GM23248 (cell line): ENCODE measurements around the gene UFSP1. TPM values are rescaled to one million over a fixed set of nuclear protein-coding genes. Genes with fewer than 3 reads are reported as not detected.

Experiments used
- DNase-seq: peaks from one replicate; pipeline ENCODE4 v3.0.0-alpha.2; 2015
- H2AFZ ChIP-seq: fragments of 200-600 bp; sonication (generic); 2 replicates; pipeline ENCODE4 v1.6.1; 2016; ENCODE audit warnings: antibody characterized with exemption
- H3F3A ChIP-seq: fragments of 200-600 bp; sonication (generic); 2 replicates; pipeline ENCODE4 v1.6.1; 2016; ENCODE audit warnings: mild to moderate bottlenecking, antibody characterized with exemption, mixed run types; ENCODE audit not compliant: insufficient read depth
- H3K27ac ChIP-seq: fragments of 200-600 bp; sonication (generic); 2 replicates; pipeline ENCODE4 v1.5.1; 2016; ENCODE audit warnings: mild to moderate bottlenecking
- H3K27me3 ChIP-seq: fragments of 200-600 bp; sonication (generic); replicated peaks from 2 replicates; pipeline ENCODE4 v1.6.1; 2016; ENCODE audit warnings: mild to moderate bottlenecking; ENCODE audit not compliant: insufficient read depth
- H3K36me3 ChIP-seq: fragments of 200-600 bp; sonication (generic); 2 replicates; pipeline ENCODE4 v1.6.1; 2016; ENCODE audit warnings: low read depth, mild to moderate bottlenecking
- H3K4me1 ChIP-seq: fragments of 200-600 bp; sonication (generic); 2 replicates; pipeline ENCODE4 v1.6.1; 2016; ENCODE audit warnings: mild to moderate bottlenecking; ENCODE audit not compliant: insufficient read depth
- H3K4me2 ChIP-seq: fragments of 200-600 bp; sonication (generic); one replicate; pipeline ENCODE4 v1.6.1; 2016; ENCODE audit warnings: mild to moderate bottlenecking; ENCODE audit not compliant: unreplicated experiment
- H3K4me3 ChIP-seq: fragments of 200-600 bp; sonication (generic); 2 replicates; pipeline ENCODE4 v1.5.1; 2016; ENCODE audit warnings: mild to moderate bottlenecking
- H3K79me2 ChIP-seq: fragments of 200-600 bp; sonication (generic); 2 replicates; pipeline ENCODE4 v1.6.1; 2016; ENCODE audit warnings: mild to moderate bottlenecking; ENCODE audit not compliant: insufficient read depth
- H3K9ac ChIP-seq: fragments of 200-600 bp; sonication (generic); 2 replicates; pipeline ENCODE4 v1.6.1; 2016; ENCODE audit warnings: mild to moderate bottlenecking
- H3K9me2 ChIP-seq: fragments of 200-600 bp; sonication (generic); 2 replicates; pipeline ENCODE4 v1.6.1; 2016; ENCODE audit warnings: mixed run types, mild to moderate bottlenecking, moderate library complexity; ENCODE audit not compliant: insufficient read depth
- H3K9me3 ChIP-seq: fragments of 200-600 bp; sonication (generic); one replicate; pipeline ENCODE4 v1.6.1; 2017; ENCODE audit warnings: low read depth
- H4K20me1 ChIP-seq: fragments of 200-600 bp; sonication (generic); 2 replicates; pipeline ENCODE4 v1.6.0; 2016; ENCODE audit not compliant: insufficient read depth
- EZH2 ChIP-seq: fragments of 200-600 bp; sonication (generic); IDR thresholded peaks from 2 replicates; pipeline ENCODE4 v1.6.1; 2018; ENCODE audit warnings: antibody characterized with exemption, mild to moderate bottlenecking; ENCODE audit not compliant: insufficient read depth, poor library complexity, severe bottlenecking
- EZH2phosphoT487 ChIP-seq: fragments of 200-600 bp; sonication (generic); IDR thresholded peaks from 2 replicates; pipeline ENCODE4 v1.6.1; 2018; ENCODE audit warnings: antibody characterized with exemption, moderate library complexity, mild to moderate bottlenecking, low read depth; ENCODE audit not compliant: insufficient read depth
- WGBS, 2 experiments: methylation state at CpG; one replicate each; pipeline ENCODE4 v1.1.6; 2015 to 2017; ENCODE audit warnings: low lambda C conversion rate in 2 of 2, low coverage in 1 of 2; ENCODE audit errors: missing lambda C conversion rate in 2 of 2; 5-methylcytosine and 5-hydroxymethylcytosine counted together
- in situ Hi-C: fragments of 300-500 bp; cut with MboI; formaldehyde crosslinking; loops from 2 replicates; pipeline ENCODE4 v1.15.0; 2020
- polyA plus RNA-seq: library from polyadenylated mRNA; unstranded; fragments of >200 nt; fragmentation: Nextera tagmentation; extraction: Ambion mirVana; gene quantifications from 2 replicates; pipeline ENCODE4 v1.2.1, GENCODE V29; 2016
- total RNA-seq: library from RNA; depleted of rRNA; stranded (reverse); fragments of >200 nt; shearing (Covaris generic); gene quantifications from 2 replicates; pipeline ENCODE4 v1.2.3, GENCODE V29; 2014

UFSP1 gene
- total and polyA plus RNA-seq, 2 experiments from 2014 or later = 5.1 to 9.9 TPM

GRCh38 chr7:100874577-100875355 lies 14.7 kb downstream of the UFSP1 start, which contains the start of gene SRRT:
Gene SRRT (plus strand): TSS chr7:100875103. CDS start chr7:100875591, 488 bp downstream.
- Histone ChIP-seq H3K4me2 (peak within 1 kb of the TSS; percentile 89), H3K36me3 (peaks cover 36% of the 10 kb centered on the region), H3K4me3 (peak within 1 kb of the TSS; percentile 92), H3K9me2 (no peaks in the 10 kb centered on the region), H3K9ac (peak within 1 kb of the TSS; percentile 96), H3K4me1 (peaks cover 25% of the 10 kb centered on the region), H3F3A (peaks cover 22% of the 10 kb centered on the region), H4K20me1 (0 out of 2 replicates have a peak, but pooled peaks cover 5% of the 10 kb centered on the region), H3K79me2 (peaks cover 85% of the 10 kb centered on the region), H3K27me3 (no peaks in the 10 kb centered on the region), H2AFZ (peak within 1 kb of the TSS; percentile 75), H3K27ac (peak within 1 kb of the TSS; percentile 91), H3K9me3 (no peaks in the 10 kb centered on the region)
- TF ChIP-seq EZH2phosphoT487 (no peak), EZH2 (no peak)
- WGBS, 2 experiments = 1 to 2% methylated on average over 48 to 77 of the region's 79 CpGs
- peak; percentile 100 for DNase-seq
- in situ Hi-C loops = loop anchor here (25.0 kb wide), 1 partner anchor 412 kb away; the partner anchor contains the start of gene SPACDR

- H3K9ac ChIP-seq = peak overlapping the region; percentile 96
- no peaks in the 10 kb centered on the region for H3K27me3 ChIP-seq
- H3K27ac ChIP-seq = peak overlapping the region; percentile 91
- H3K4me1 ChIP-seq = peaks cover 22% of the 10 kb centered on the region
- 39 to 44% methylated on average over 8 of the region's 8 CpGs for WGBS, 2 experiments
- H3K4me2 ChIP-seq = peak overlapping the region; percentile 73
- DNase-seq = no peak
- in situ Hi-C loops = loop anchor here (25.0 kb wide), 1 partner anchor 412 kb away; the partner anchor contains the start of gene SPACDR
- peak overlapping the region; percentile 64 for H2AFZ ChIP-seq
- peaks cover 35% of the 10 kb centered on the region for H3K36me3 ChIP-seq
- H3K79me2 ChIP-seq = peaks cover 83% of the 10 kb centered on the region
- no peaks in the 10 kb centered on the region for H3K9me2 ChIP-seq
- TF ChIP-seq EZH2 = no peak
- H3F3A ChIP-seq = peaks cover 22% of the 10 kb centered on the region
- 0 out of 2 replicates have a peak, but pooled peaks cover 5% of the 10 kb centered on the region for H4K20me1 ChIP-seq
- no peaks in the 10 kb centered on the region for H3K9me3 ChIP-seq
- H3K4me3 ChIP-seq = peak overlapping the region; percentile 92
Measured at GRCh38 chr7:100874300-100874576, 15.3 kb downstream of the UFSP1 start.

- Histone ChIP-seq H3K4me1 (peaks cover 21% of the 10 kb centered on the region), H4K20me1 (0 out of 2 replicates have a peak, but pooled peaks cover 5% of the 10 kb centered on the region), H3F3A (peaks cover 22% of the 10 kb centered on the region), H3K27me3 (no peaks in the 10 kb centered on the region), H3K36me3 (peaks cover 30% of the 10 kb centered on the region), H3K4me3 (peak overlapping the region; percentile 92), H3K9me2 (no peaks in the 10 kb centered on the region), H3K9ac (peak overlapping the region; percentile 96), H3K9me3 (no peaks in the 10 kb centered on the region), H3K79me2 (peaks cover 83% of the 10 kb centered on the region), H3K4me2 (no peak overlapping the region), H3K27ac (peak overlapping the region; percentile 91), H2AFZ (peak overlapping the region; percentile 64)
- in situ Hi-C loops = loop anchor here (25.0 kb wide), 1 partner anchor 411 kb away; the partner anchor contains the start of gene SPACDR
- no peak for TF ChIP-seq EZH2
- DNase-seq = no peak
- WGBS, 2 experiments = 75 to 82% methylated on average over 10 of the region's 10 CpGs
Measured at GRCh38 chr7:100873599-100874299, 15.8 kb downstream of the UFSP1 start.

GRCh38 chr7:100867776-100868485 lies 21.6 kb downstream of the UFSP1 start:
- Histone ChIP-seq H3K27me3 (no peaks in the 10 kb centered on the region), H2AFZ (peak overlapping the region; percentile 83), H4K20me1 (no peaks in the 10 kb centered on the region), H3K4me3 (peak overlapping the region; percentile 100), H3F3A (peaks cover 23% of the 10 kb centered on the region), H3K79me2 (peaks cover 47% of the 10 kb centered on the region), H3K9me2 (no peaks in the 10 kb centered on the region), H3K36me3 (peaks cover 10% of the 10 kb centered on the region; the same call in 1 of the 2 replicates), H3K9ac (peak overlapping the region; percentile 100), H3K4me2 (peak overlapping the region; percentile 90), H3K9me3 (no peaks in the 10 kb centered on the region), H3K4me1 (peaks cover 7% of the 10 kb centered on the region), H3K27ac (peak overlapping the region; percentile 79)
- WGBS, 2 experiments = 0 to 3% methylated on average over 16 to 20 of the region's 27 CpGs
- TF ChIP-seq EZH2 (no peak), EZH2phosphoT487 (no peak)
- DNase-seq = peak; percentile 46
- in situ Hi-C loops = loop anchor here (25.0 kb wide), 1 partner anchor 406 kb away; the partner anchor contains the start of gene SPACDR
